Measurements from ENCODE around the gene RNF41. TPM values are rescaled to one million over a fixed set of nuclear protein-coding genes. Genes with fewer than 3 reads are reported as not detected.

The RNF41 gene
- total and polyA plus RNA-seq, 2 donors (not counting 1 experiment from before 2014, with no cell fraction given): 113 to 129 TPM

DNA sequence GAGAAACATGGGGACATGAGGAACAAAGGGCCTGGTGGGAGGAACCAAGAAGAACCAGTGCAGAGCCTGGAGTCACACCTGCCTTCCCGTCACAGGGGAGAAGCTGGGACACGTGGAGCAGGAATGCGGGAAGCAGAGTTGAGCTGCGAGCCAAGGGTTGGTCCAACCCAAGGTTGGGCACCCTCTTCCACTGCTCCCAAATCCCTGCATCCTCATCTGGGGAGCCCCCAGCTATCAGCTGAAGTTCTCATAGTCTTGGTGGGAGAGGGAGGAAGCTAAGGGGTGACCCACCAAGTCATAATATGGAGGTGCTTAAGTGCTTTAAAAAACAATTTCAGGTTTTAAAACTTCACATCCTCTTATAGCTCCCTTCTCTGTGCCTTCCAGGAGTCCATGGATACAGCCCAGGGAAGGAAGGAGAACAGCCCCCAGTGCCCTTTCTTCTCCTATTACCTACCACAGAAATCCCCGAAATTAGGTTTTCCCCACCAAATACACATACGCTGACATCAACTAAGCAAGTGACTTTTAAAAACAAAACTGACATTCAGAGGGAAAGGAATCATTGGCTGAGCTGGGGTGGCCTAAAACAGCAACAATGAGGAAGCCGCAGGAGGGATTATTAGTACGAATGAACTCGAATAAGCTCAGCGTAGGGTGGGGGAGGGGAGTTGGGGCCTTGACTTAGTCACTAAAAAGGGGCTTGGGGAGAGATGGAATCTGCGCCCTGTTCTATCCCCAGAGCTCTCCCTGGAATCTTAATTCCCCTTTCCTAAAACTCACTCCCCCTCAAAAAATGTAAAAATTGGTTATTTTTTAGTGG, 59.0 kb downstream of the RNF41 start:
- no peak overlapping the region for H3K27ac ChIP-seq (ENCODE audit: low read length in 2 of 2)
- no peaks in the 10 kb centered on the region for H3K9me3 Mint-ChIP-seq (ENCODE audit: insufficient read depth)
- H3K4me3 Mint-ChIP-seq: no peak overlapping the region
- DNase-seq (no peak), ATAC-seq (ENCODE audit: low read depth) (no peak)
- peaks cover 27% of the 10 kb centered on the region for H3K79me2 ChIP-seq (ENCODE audit: control insufficient read depth, insufficient read depth, low read length)
- no peak overlapping the region for H3K27ac Mint-ChIP-seq
- no peaks in the 10 kb centered on the region for H3K27me3 ChIP-seq (replicated peaks in 1 of 4; ENCODE audit: control extremely low read depth in 1 of 4, control insufficient read depth in 3 of 4, insufficient read depth in 4 of 4, low read length in 3 of 4)
- no peaks in the 10 kb centered on the region for H3K27me3 Mint-ChIP-seq
- H4K20me1 ChIP-seq (ENCODE audit: control insufficient read depth, insufficient read depth, low read length, poor library complexity, severe bottlenecking): peaks cover 14% of the 10 kb centered on the region
- ChIA-PET POLR2A (interaction anchor here (0.8 to 1.3 kb wide), 3 partner anchors 12 to 25 kb away, joined by 3 to 7 read pairs (median 3); no protein-coding TSS in a partner anchor), CTCF (interaction anchor here (0.8 to 3.1 kb wide), 4 partner anchors 20 to 107 kb away, joined by 3 to 24 read pairs (median 3); partner anchors contain the start of gene SMARCC2)
- no peaks in the 10 kb centered on the region for H3K9me3 ChIP-seq (ENCODE audit: control extremely low read depth in 1 of 3, control insufficient read depth in 2 of 3, insufficient read depth in 1 of 3, low read length in 2 of 3)
- no peak for TF ChIP-seq EZH2 (IDR thresholded peaks at IDR 0.05; ENCODE audit: borderline replicate concordance, insufficient read depth, low read depth, low read length, poor library complexity, severe bottlenecking)
- TF ChIP-seq, protein P1, sequence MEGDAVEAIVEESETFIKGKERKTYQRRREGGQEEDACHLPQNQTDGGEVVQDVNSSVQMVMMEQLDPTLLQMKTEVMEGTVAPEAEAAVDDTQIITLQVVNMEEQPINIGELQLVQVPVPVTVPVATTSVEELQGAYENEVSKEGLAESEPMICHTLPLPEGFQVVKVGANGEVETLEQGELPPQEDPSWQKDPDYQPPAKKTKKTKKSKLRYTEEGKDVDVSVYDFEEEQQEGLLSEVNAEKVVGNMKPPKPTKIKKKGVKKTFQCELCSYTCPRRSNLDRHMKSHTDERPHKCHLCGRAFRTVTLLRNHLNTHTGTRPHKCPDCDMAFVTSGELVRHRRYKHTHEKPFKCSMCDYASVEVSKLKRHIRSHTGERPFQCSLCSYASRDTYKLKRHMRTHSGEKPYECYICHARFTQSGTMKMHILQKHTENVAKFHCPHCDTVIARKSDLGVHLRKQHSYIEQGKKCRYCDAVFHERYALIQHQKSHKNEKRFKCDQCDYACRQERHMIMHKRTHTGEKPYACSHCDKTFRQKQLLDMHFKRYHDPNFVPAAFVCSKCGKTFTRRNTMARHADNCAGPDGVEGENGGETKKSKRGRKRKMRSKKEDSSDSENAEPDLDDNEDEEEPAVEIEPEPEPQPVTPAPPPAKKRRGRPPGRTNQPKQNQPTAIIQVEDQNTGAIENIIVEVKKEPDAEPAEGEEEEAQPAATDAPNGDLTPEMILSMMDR (IDR thresholded peaks at IDR 0.05): no peak
- H3K4me1 ChIP-seq (ENCODE audit: control insufficient read depth in 2 of 2, insufficient read depth in 2 of 2, low read length in 2 of 2): peaks cover 20 to 29% of the 10 kb centered on the region in 2 donors
- intact Hi-C loops (cut with micrococcal nuclease): no loop called here
- peaks cover 7 to 77% of the 10 kb centered on the region in 2 experiments for H3K36me3 ChIP-seq (replicated peaks in 1 of 2; ENCODE audit: control extremely low read depth in 1 of 2, control insufficient read depth in 1 of 2, extremely low read depth in 1 of 2, insufficient read depth in 2 of 2, low read length in 1 of 2)
- no peak overlapping the region for H2AFZ ChIP-seq (ENCODE audit: insufficient read depth, low read depth, low read length, poor library complexity, severe bottlenecking)
- H3K4me2 ChIP-seq (replicated peaks; ENCODE audit: low read depth, low read length, poor library complexity, severe bottlenecking): no peak overlapping the region
- H3K9ac ChIP-seq (ENCODE audit: low read length): no peak overlapping the region
- no peak overlapping the region for H3K4me3 ChIP-seq (ENCODE audit: control extremely low read depth in 1 of 5, extremely low read depth in 1 of 5, insufficient read depth in 1 of 5, low read depth in 2 of 5, low read length in 4 of 5)
- WGBS (ENCODE audit: insufficient coverage): 98% methylated on average over 4 of the region's 11 CpGs
- H3K4me1 Mint-ChIP-seq: peaks cover 31% of the 10 kb centered on the region
